Stimulated activated naive B cell treated with anti-CD40 and anti-IgM and Interleukin-4, amounts not matched to agents 10 μg/mL and 1 μg/mL and 100 μg/mL, for 72 hours (primary cell): ENCODE data around the gene RNU1-2.
"Not testable (repeated sequence)": the region's sequence is repeated elsewhere in the genome, so short reads cannot be mapped to it uniquely, and the experiment has no call there.

Experiments
- ATAC-seq, 2 donors: fragments of 150-1000 bp; cut with Tn5 transposase; replicated peaks; 2 replicates each; pipeline ENCODE4 v1.10.0; 2021; ENCODE audit warnings: moderate library complexity in 1 of 2
- DNase-seq: peaks from one replicate; pipeline ENCODE4 v3.0.0; 2021
- H3K27ac Mint-ChIP-seq: one replicate; pipeline ENCODE4 v1.8.0; 2022; ENCODE audit warnings: mild to moderate bottlenecking, mixed read lengths
- H3K27me3 Mint-ChIP-seq, 2 donors: one replicate each; pipeline ENCODE4 v1.8.0; 2022; ENCODE audit warnings: mixed read lengths in 2 of 2
- H3K36me3 Mint-ChIP-seq, 2 donors: one replicate each; pipeline ENCODE4 v1.8.0; 2022; ENCODE audit warnings: mixed read lengths in 2 of 2, mild to moderate bottlenecking in 1 of 2
- H3K4me1 Mint-ChIP-seq, 2 donors: one replicate each; pipeline ENCODE4 v1.8.0; 2022; ENCODE audit warnings: mixed read lengths in 2 of 2, mild to moderate bottlenecking in 1 of 2
- H3K4me3 Mint-ChIP-seq, 2 donors: one replicate each; pipeline ENCODE4 v1.8.0; 2022; ENCODE audit warnings: mild to moderate bottlenecking in 2 of 2, mixed read lengths in 2 of 2, moderate library complexity in 1 of 2
- H3K9me3 Mint-ChIP-seq, 2 donors: one replicate each; pipeline ENCODE4 v1.8.0; 2022; ENCODE audit warnings: mixed read lengths in 2 of 2, mild to moderate bottlenecking in 1 of 2

RNU1-2 gene

GRCh38 chr1:16939386-16940180 is 43.8 kb downstream of the RNU1-2 start:
- not testable (repeated sequence) for ATAC-seq, H3K27ac Mint-ChIP-seq, DNase-seq, H3K9me3 Mint-ChIP-seq, H3K4me1 Mint-ChIP-seq, H3K4me3 Mint-ChIP-seq, H3K27me3 Mint-ChIP-seq
- peaks cover 26 to 49% of the 10 kb centered on the region in 2 donors for H3K36me3 Mint-ChIP-seq

- H3K4me3 Mint-ChIP-seq, result no peak overlapping the region
- no peaks in the 10 kb centered on the region for H3K27me3 Mint-ChIP-seq
- peaks cover 11 to 44% of the 10 kb centered on the region in 2 donors for H3K36me3 Mint-ChIP-seq
- DNase-seq (no peak), ATAC-seq (no peak)
- H3K4me1 Mint-ChIP-seq, result no peaks in the 10 kb centered on the region
- H3K27ac Mint-ChIP-seq, result no peak overlapping the region
- no peaks in the 10 kb centered on the region for H3K9me3 Mint-ChIP-seq
Measured at GRCh38 chr1:16944038-16944437, 48.3 kb downstream of the RNU1-2 start.

- not testable (repeated sequence) for H3K4me3 Mint-ChIP-seq, H3K4me1 Mint-ChIP-seq, H3K9me3 Mint-ChIP-seq, ATAC-seq, DNase-seq, H3K27me3 Mint-ChIP-seq, H3K27ac Mint-ChIP-seq
- H3K36me3 Mint-ChIP-seq, result peaks cover 10 to 38% of the 10 kb centered on the region in 2 donors
Measured at GRCh38 chr1:16945512-16945911, 49.7 kb downstream of the RNU1-2 start.
